Activated CD4-positive, alpha-beta T cell treated with anti-CD3 and anti-CD28 coated beads, Interleukin-2, Interleukin-4, amounts not matched to agents 100 ng/mL and 50 ng/mL, durations not matched to agents 16 hours and 8 hours (primary cell): Measurements from ENCODE around the gene PLEKHJ1.
A peak's percentile ranks its signal among the peaks of the same experiment; 100 is the strongest.

Experiments used
- DNase-seq: peaks from one replicate; pipeline ENCODE4 v3.0.0-alpha.2; 2020; ENCODE audit warnings: low spot score

Gene PLEKHJ1

DNA sequence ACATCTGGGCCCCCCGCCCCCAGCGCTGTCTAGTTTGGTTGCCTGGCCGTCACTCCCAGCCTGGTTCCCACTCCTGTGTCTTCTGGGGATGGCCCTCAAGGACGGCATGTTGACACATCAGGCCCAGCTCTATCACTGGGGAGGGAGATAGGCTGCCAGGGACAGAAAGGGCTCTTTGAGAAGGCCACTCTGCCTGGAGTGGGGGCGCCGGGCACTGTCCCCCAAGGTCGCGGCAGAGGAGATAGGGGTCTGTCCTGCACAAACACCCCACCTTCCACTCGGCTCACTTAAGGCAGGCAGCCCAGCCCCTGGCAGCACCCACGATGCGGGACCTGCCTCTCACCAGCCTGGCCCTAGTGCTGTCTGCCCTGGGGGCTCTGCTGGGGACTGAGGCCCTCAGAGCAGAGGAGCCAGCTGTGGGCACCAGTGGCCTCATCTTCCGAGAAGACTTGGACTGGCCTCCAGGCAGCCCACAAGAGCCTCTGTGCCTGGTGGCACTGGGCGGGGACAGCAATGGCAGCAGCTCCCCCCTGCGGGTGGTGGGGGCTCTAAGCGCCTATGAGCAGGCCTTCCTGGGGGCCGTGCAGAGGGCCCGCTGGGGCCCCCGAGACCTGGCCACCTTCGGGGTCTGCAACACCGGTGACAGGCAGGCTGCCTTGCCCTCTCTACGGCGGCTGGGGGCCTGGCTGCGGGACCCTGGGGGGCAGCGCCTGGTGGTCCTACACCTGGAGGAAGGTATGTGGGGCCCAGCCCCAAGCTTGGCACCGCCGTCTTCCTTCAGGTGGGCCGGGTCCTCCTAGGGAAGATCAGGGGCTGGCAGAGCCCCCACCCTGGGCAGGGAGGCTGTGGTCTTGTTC is 13.1 kb upstream of the PLEKHJ1 start, which contains the start of gene AMH:
AMH (plus strand) TSS at position 314 of the 857 bp plus-strand sequence; CDS start at position 324, 10 bp downstream.
- no peak for DNase-seq

- no peak for DNase-seq
Measured at GRCh38 chr19:2248136-2249009, 12.2 kb upstream of the PLEKHJ1 start.

DNA sequence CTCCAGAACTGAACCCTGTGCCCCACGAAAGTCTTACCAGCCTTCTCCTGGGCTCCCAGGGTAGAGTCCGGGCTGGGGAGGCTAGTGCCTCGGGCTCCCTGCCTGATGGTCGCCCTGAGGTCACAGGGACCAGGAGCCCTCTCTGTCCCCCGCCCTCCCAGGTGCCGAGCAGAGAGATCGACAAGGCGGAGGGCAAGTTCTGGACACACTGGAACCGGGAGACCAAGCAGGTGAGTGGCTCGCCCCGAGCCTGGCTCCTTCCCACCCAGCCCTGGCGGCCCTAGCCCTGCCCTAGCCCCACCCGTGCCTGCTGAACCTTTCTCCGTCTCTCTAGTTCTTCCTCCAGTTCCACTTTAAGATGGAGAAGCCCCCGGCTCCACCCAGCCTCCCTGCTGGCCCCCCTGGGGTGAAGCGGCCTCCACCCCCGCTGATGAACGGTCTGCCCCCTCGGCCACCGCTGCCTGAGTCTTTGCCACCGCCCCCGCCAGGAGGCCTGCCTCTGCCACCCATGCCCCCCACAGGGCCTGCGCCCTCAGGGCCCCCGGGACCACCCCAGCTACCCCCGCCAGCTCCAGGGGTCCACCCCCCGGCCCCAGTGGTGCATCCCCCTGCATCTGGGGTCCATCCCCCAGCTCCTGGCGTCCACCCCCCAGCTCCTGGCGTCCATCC is 11.4 kb upstream of the PLEKHJ1 start:
- DNase-seq: no peak

DNA sequence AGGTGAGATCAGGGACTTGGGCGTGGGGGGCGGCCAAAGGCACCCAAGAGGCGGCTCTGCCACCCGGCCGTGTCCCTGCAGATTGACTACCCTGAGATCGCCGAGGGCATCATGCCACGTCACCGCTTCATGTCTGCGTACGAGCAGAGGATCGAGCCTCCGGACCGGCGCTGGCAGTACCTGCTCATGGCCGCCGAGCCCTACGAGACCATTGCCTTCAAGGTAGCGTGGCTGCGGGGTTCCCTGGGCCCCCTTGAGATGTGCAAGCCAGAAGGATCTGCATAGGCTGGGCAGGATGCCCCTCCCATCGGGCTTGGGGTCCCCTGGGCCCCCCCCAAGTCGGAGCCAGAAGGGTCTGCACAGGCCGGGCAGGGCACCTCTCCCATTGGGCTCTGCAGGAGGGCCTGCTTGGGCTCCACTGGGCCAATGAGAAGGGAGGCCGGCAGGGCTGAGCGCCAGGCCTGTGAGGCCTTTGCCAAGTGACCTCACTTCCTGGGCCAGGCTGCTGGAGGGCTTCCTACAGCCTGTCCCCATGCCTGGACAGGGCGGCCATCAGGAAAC is 10.8 kb upstream of the PLEKHJ1 start:
- DNase-seq: no peak

- DNase-seq: no peak
Measured at GRCh38 chr19:2246014-2246620, 10.0 kb upstream of the PLEKHJ1 start.

GRCh38 chr19:2245273-2245672 is 9.1 kb upstream of the PLEKHJ1 start:
- DNase-seq: no peak

GRCh38 chr19:2244486-2244885 is 8.4 kb upstream of the PLEKHJ1 start:
- no peak for DNase-seq

- no peak for DNase-seq
Measured at GRCh38 chr19:2244125-2244411, 7.9 kb upstream of the PLEKHJ1 start.

DNA sequence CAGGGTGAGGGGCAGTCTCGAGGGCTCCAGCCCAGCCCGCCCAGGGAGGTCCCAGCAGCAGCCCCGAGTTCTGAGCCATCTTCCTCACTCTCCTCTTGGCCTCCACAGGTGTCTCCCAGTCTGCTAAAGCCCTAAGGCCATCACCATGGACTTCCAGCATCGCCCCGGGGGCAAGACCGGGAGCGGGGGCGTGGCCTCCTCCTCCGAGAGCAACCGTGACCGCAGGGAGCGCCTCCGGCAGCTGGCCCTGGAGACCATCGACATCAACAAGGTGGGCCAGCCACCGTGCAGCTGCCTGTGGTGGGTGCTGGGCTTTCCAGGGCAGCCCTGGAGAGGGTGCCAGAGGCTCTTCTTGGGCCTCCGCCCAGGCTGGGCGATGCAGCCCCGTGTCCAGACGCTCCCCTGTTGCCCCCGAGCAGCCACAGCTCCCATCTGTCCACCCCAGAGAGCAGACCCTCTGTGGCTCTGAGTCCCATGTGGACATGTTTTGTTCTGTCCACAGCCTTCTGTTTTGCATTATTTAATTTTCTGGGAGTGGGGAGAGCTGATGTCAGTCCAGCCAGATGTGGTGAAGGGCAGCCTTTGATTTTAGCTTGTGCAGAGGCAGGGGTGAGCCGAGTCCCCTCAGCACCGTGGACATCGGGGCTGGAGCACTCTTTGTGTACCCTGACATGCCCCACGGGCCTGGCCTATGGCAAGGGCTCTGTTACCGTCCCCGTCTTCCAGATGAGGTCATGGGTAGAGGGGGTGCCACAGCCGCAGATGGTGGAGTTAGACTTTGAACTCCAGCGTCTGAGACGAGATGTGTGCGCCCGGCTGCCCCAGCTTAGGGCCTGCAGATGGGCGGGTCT is 7.4 kb upstream of the PLEKHJ1 start:
- DNase-seq: no peak

DNA sequence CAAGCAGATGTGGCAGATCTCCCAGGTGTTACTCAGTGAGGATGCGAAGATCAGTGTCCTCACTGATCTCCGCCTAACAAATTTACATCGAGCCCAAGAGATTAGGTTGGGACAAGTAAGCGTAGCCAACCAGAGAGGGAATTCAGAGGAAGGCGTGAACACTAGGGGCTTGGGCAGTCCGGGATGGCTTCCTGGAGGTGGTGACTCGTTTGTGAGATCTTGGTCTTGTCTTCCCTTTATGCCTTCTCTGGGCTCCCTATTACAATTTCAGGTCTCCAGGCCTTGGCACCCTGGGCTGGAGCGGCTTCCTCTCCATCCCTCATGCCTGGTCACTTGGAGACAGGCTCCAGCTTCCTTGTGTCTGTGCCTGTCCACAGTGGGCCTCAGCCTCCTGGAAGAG is 6.7 kb upstream of the PLEKHJ1 start:
- DNase-seq: no peak

DNA sequence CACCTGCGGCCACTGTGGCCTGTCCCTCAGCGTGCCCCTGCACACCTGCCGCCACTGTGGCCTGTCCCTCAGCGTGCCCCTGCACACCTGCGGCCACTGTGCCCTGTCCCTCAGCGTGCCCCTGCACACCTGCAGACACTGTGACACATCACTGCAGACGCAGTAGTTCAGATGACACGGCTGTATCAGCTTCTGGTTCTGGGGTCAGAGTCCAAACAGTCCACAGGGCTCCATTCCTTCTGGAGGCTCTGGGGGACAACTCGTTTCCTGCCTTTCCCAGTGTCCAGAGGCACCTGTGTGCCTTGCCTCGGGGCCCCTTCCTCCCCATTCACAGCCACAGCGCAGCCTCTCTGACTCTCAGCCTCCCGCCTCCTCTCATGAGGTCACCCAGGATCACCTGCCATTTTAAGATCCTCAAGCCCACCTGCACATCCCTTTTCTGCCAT is 6.0 kb upstream of the PLEKHJ1 start:
- DNase-seq: no peak

GRCh38 chr19:2240881-2241760 is 5.0 kb upstream of the PLEKHJ1 start:
- no peak for DNase-seq

DNA sequence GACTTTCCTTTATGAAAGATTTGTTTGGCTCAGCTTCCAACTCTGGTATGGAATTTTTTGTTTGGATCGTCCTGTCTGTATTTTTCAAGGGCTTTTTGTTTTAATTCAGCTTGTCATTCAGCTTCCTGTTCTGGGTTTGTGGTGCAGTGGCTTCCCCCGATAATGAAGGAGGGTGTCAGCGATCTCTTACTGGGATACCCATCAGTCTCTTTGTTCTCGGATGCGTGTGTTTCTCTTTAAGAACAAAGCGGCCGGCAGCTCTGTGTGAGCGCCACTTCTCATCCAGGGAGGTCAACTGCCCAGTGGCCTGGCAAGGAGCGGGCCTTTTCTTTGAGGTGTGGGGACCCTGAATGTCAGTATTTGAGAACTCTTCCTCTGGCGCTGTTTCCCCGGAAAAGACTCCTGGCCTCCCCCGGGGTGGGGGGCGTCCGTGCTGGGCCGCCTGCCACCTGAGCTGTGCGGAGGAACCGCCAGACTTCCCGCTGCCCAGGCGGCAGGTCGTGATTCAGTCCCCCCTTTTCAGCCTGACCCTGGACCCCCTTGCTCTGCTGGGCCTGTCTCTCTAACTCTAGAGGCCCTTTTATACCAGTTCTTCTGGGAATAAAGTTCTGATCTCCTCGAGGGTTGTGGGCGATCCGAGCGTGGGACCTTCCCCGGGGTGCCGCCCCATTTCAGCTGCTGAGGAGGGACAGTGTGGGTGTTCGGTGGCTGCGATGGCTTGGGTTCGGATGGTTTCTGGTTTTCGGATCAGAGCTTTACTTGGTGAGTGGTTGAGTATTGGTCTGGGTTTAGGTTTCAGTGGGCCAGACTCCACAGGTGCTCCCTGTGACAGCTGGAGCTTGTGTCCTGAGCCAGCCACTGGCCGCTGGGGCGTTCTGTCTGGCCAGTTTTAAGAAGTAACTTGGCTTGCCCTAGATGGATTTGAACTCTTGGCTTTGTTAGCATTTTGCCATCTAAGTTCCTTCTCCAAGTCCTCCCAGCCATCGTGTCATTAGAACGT is 3.9 kb upstream of the PLEKHJ1 start:
- peak; percentile 40 for DNase-seq

GRCh38 chr19:2239173-2239572 is 3.0 kb upstream of the PLEKHJ1 start:
- no peak for DNase-seq

DNA sequence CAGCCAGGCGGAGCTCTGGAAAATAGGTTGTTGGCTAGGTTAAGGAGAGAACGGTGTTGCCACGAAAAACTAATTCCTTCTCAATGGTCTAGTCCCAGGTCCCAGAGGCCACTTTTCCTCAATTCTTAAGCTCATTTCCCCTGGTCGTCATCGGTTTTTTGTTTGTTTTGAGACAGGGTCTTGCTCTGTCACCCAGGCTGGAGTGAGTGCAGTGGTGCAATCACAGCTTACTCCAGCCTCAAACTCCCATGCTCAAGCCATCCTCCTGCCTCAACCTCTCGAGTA is 1.7 kb upstream of the PLEKHJ1 start:
- no peak for DNase-seq

GRCh38 chr19:2237051-2237868 is 1.1 kb upstream of the PLEKHJ1 start:
- no peak for DNase-seq

- DNase-seq: no peak
Measured at GRCh38 chr19:2236064-2236313, 140 bp downstream of the PLEKHJ1 start.

- DNase-seq: no peak
Measured at GRCh38 chr19:2235381-2236063, 607 bp downstream of the PLEKHJ1 start.
